HCT116 (cell line): ENCODE results near the gene OPRD1. TPM values are rescaled to one million over a fixed set of nuclear protein-coding genes. Genes with fewer than 3 reads are reported as not detected.
A peak's percentile ranks its signal among the peaks of the same experiment; 100 is the strongest.

Experiments
- ATAC-seq: fragments of 200-7000 bp; cut with Tn5 transposase; 2 replicates; pipeline ENCODE4 v1.9.1; 2020; ENCODE audit warnings: mild to moderate bottlenecking, moderate library complexity
- BruUV-seq: library from RNA; stranded (reverse); fragments of 400-500 nt; replicated peaks from 2 replicates; lab custom pipeline; 2021; lab: Mats Ljungman, UMichigan
- CTCF ChIA-PET: fragments of 300-600 bp; sonication (Branson Sonifier 250); formaldehyde crosslinking; loops from one replicate; lab custom pipeline; 2021; ENCODE audit warnings: antibody characterized with exemption; lab: Charles Lee
- POLR2A ChIA-PET: fragments of 300-600, 350-600 bp; sonication (Branson Sonifier 250); formaldehyde crosslinking; loops from one replicate; lab custom pipeline; 2021; ENCODE audit warnings: antibody characterized with exemption; lab: Charles Lee
- RAD21 ChIA-PET, 2 experiments: fragments of 300-600 bp; sonication (Branson Sonifier 250); formaldehyde crosslinking; loops; one replicate each; lab custom pipeline; 2023; ENCODE audit warnings: low total read pairs in 2 of 2; ENCODE audit not compliant: uncharacterized antibody in 2 of 2, unreplicated experiment in 2 of 2, low non-redundant PET in 1 of 2; lab: Charles Lee
- DNase-seq: peaks from one replicate; pipeline ENCODE4 v3.0.0-alpha.2; 2010; ENCODE audit warnings: low read depth, low spot score
- H2AFZ ChIP-seq: fragments of 200-600 bp; shearing (Covaris generic), sonication (generic); 2 replicates; pipeline ENCODE4 v1.6.1; 2017; ENCODE audit warnings: low read depth, mixed run types, mixed read lengths, antibody characterized with exemption, low read length; ENCODE audit not compliant: poor library complexity, severe bottlenecking
- H3K27ac ChIP-seq: 2 replicates; pipeline ENCODE4 v1.5.1; 2012; ENCODE audit warnings: low read depth, low read length
- H3K27me3 ChIP-seq: fragments of 200-600 bp; sonication (generic); 2 replicates; pipeline ENCODE4 v1.6.1; 2016; ENCODE audit warnings: mixed run types, low read length, mixed read lengths; ENCODE audit not compliant: insufficient read depth
- H3K36me3 ChIP-seq, 2 experiments: fragments of 200-500 bp in 1 of 2; fragments of 200-600 bp in 1 of 2; sonication (Bioruptor generic) in 1 of 2; sonication (generic) in 1 of 2; 2 replicates each; pipeline versions ENCODE4 v1.5.1 to v1.6.1; 2014 to 2016; ENCODE audit warnings: low read length in 2 of 2, inconsistent platforms in 1 of 2, mixed read lengths in 1 of 2, mixed run types in 1 of 2; ENCODE audit not compliant: insufficient read depth in 2 of 2, control insufficient read depth in 1 of 2
- H3K4me1 ChIP-seq, 2 experiments: fragments of 200-600 bp in 1 of 2; sonication (generic) in 1 of 2; 2 replicates each; pipeline versions ENCODE4 v1.5.1 to v1.6.1; 2012 to 2017; ENCODE audit warnings: low read length in 2 of 2, inconsistent platforms in 1 of 2, mild to moderate bottlenecking in 1 of 2, mixed read lengths in 1 of 2, mixed run types in 1 of 2, moderate library complexity in 1 of 2; ENCODE audit not compliant: insufficient read depth in 2 of 2, control insufficient read depth in 1 of 2
- H3K4me2 ChIP-seq: fragments of 200-600 bp; sonication (generic); 2 replicates; pipeline ENCODE4 v1.6.1; 2017; ENCODE audit warnings: mixed run types, low read length, mixed read lengths
- H3K4me3 ChIP-seq, 2 experiments: fragments of 200-600 bp in 1 of 2; sonication (generic) in 1 of 2; replicated peaks in 1 of 2; 2 replicates each; pipeline ENCODE4 v1.5.1; 2011 to 2016; ENCODE audit warnings: low read length in 2 of 2, control low read depth in 1 of 2, low read depth in 1 of 2, mild to moderate bottlenecking in 1 of 2, mixed read lengths in 1 of 2, mixed run types in 1 of 2
- H3K79me2 ChIP-seq: fragments of 200-600 bp; sonication (generic); 2 replicates; pipeline ENCODE4 v1.6.1; 2017; ENCODE audit warnings: mild to moderate bottlenecking, mixed run types, low read length, moderate library complexity, mixed read lengths; ENCODE audit not compliant: insufficient read depth
- H3K9ac ChIP-seq: fragments of 200-600 bp; sonication (generic); 2 replicates; pipeline ENCODE4 v1.6.1; 2016; ENCODE audit warnings: low read length, mixed read lengths
- H3K9me2 ChIP-seq: fragments of 200-600 bp; sonication (generic), shearing (Covaris generic); 2 replicates; pipeline ENCODE4 v1.6.1; 2017; ENCODE audit warnings: mixed run types, mild to moderate bottlenecking, moderate library complexity; ENCODE audit not compliant: insufficient read depth
- H3K9me3 ChIP-seq, 2 experiments: fragments of 200-500 bp in 1 of 2; fragments of 200-600 bp in 1 of 2; sonication (Bioruptor generic) in 1 of 2; sonication (generic) in 1 of 2; 2 replicates each; pipeline ENCODE4 v1.6.1; 2014 to 2017; ENCODE audit warnings: low read length in 2 of 2, mixed read lengths in 2 of 2, inconsistent platforms in 1 of 2, low read depth in 1 of 2, mild to moderate bottlenecking in 1 of 2, mixed run types in 1 of 2, moderate library complexity in 1 of 2; ENCODE audit not compliant: control insufficient read depth in 1 of 2, insufficient read depth in 1 of 2
- H4K20me1 ChIP-seq: fragments of 200-600 bp; sonication (generic), shearing (Covaris generic); 2 replicates; pipeline ENCODE4 v1.6.1; 2017; ENCODE audit warnings: mixed run types, mild to moderate bottlenecking, moderate library complexity; ENCODE audit not compliant: insufficient read depth
- CEBPB ChIP-seq: IDR thresholded peaks from 2 replicates; pipeline ENCODE4 v1.6.1; 2012; ENCODE audit warnings: low read depth
- EZH2phosphoT487 ChIP-seq: fragments of 200-600 bp; IDR thresholded peaks from 2 replicates; pipeline ENCODE4 v1.6.1; 2018; ENCODE audit warnings: antibody characterized with exemption, borderline replicate concordance
- POLR2A ChIP-seq: IDR thresholded peaks from 2 replicates; pipeline ENCODE4 v1.7.0; 2011; ENCODE audit warnings: borderline replicate concordance; ENCODE audit not compliant: insufficient read depth, insufficient read length; ENCODE audit errors: extremely low read depth
- RAD21 ChIP-seq: IDR thresholded peaks from 2 replicates; pipeline ENCODE4 v1.6.1; 2012; ENCODE audit warnings: low read depth, mild to moderate bottlenecking
- SP1 ChIP-seq: IDR thresholded peaks from 2 replicates; pipeline ENCODE4 v1.6.1; 2012; ENCODE audit warnings: low read depth
- ZFX ChIP-seq: fragments of 450-650 bp; IDR thresholded peaks from 2 replicates; pipeline ENCODE4 v1.6.1; 2017
- intact Hi-C: fragments of 100-400 bp; cut with micrococcal nuclease; formaldehyde crosslinking; loops from 2 replicates; pipeline ENCODE4 v1.10.0; 2022
- total RNA-seq: library from RNA; stranded (reverse); gene quantifications from one replicate; pipeline ENCODE4 v1.2.1, GENCODE V29; 2021; ENCODE audit not compliant: unreplicated experiment
- TF ChIP-seq, protein P1 (sequence below): IDR thresholded peaks from 2 replicates; pipeline ENCODE4 v1.6.1; 2012; ENCODE audit warnings: low read depth
- TF ChIP-seq, protein P2 (sequence below): IDR thresholded peaks from 2 replicates; pipeline ENCODE4 v1.6.1; 2012

OPRD1 gene
- total RNA-seq, 1 experiment from 2014 or later = not detected

DNA sequence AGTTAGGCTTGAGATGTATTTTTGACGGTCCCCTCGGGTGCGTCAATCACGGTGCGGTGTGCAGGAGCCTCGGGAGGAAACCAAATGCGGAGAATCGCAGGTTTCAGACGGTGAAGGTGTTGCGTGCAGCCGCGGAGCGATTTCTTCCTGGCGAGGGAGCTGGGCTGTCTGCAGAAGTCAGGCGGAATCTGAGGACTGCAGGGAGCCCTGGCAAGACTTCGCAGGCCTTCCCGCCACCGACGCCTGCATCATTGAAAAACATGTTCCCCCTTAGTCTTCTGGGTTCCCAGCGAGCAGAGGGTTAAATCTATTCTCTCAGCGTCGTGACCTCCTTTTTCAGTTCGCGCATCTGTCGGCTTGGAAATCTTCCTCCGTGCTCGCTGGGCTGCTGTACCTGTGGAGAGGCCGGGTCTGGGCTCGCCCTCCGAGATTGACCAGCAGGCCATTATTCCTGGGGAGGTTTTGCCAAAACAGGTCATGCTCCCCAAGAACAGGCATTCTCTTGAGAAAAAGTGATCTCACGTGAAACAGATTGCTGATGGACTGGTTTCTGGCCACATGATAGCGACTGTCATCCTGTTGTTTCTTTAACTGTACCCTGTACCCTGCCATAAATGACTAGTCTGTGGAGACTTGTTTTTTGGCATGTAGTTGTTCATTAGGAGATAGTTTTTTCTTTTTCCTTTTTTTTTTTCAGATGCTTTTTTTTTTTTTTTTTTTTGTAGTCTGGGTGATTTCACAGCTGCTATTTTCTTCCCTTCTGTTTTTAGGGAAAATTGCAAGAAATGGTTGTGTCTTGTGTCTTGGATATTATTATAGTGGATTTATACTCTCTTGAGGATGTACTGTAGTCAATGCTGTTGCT is 103.3 kb downstream of the OPRD1 start:
- TF ChIP-seq, protein P1, sequence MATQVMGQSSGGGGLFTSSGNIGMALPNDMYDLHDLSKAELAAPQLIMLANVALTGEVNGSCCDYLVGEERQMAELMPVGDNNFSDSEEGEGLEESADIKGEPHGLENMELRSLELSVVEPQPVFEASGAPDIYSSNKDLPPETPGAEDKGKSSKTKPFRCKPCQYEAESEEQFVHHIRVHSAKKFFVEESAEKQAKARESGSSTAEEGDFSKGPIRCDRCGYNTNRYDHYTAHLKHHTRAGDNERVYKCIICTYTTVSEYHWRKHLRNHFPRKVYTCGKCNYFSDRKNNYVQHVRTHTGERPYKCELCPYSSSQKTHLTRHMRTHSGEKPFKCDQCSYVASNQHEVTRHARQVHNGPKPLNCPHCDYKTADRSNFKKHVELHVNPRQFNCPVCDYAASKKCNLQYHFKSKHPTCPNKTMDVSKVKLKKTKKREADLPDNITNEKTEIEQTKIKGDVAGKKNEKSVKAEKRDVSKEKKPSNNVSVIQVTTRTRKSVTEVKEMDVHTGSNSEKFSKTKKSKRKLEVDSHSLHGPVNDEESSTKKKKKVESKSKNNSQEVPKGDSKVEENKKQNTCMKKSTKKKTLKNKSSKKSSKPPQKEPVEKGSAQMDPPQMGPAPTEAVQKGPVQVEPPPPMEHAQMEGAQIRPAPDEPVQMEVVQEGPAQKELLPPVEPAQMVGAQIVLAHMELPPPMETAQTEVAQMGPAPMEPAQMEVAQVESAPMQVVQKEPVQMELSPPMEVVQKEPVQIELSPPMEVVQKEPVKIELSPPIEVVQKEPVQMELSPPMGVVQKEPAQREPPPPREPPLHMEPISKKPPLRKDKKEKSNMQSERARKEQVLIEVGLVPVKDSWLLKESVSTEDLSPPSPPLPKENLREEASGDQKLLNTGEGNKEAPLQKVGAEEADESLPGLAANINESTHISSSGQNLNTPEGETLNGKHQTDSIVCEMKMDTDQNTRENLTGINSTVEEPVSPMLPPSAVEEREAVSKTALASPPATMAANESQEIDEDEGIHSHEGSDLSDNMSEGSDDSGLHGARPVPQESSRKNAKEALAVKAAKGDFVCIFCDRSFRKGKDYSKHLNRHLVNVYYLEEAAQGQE = no peak
- TF ChIP-seq ZFX = no peak
- no peak for TF ChIP-seq POLR2A
- TF ChIP-seq SP1 = no peak
- TF ChIP-seq, protein P2, sequence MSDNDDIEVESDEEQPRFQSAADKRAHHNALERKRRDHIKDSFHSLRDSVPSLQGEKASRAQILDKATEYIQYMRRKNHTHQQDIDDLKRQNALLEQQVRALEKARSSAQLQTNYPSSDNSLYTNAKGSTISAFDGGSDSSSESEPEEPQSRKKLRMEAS = peak; percentile 11
- no peak for TF ChIP-seq CEBPB
- no peak for TF ChIP-seq EZH2phosphoT487
- TF ChIP-seq RAD21 = no peak
- peak overlapping the region; percentile 38; the same call in 1 of the 2 replicates for H3K27ac ChIP-seq
- TSS peak; percentile 55 for BruUV-seq
- peak overlapping the region; percentile 86 for H3K4me2 ChIP-seq
- ChIA-PET POLR2A (interaction anchor here (0.6 to 0.7 kb wide), 2 partner anchors 23 to 412 kb away, joined by 3 to 4 read pairs; no protein-coding TSS in a partner anchor), RAD21 (no interaction called here), CTCF (no interaction called here)
- no peaks in the 10 kb centered on the region for H3K27me3 ChIP-seq
- H3K9me3 ChIP-seq = no peaks in the 10 kb centered on the region
- intact Hi-C loops = no loop called here
- H3K4me3 ChIP-seq = peak overlapping the region; percentile 38 to 60
- H3K79me2 ChIP-seq = peaks cover 23% of the 10 kb centered on the region
- ATAC-seq (peak; percentile 24), DNase-seq (no peak)
- H3K9me2 ChIP-seq = no peaks in the 10 kb centered on the region
- H4K20me1 ChIP-seq = no peaks in the 10 kb centered on the region
- no peaks in the 10 kb centered on the region for H3K36me3 ChIP-seq
- H3K4me1 ChIP-seq = peaks cover 13 to 21% of the 10 kb centered on the region in 2 experiments
- no peak overlapping the region for H2AFZ ChIP-seq
- H3K9ac ChIP-seq = peak overlapping the region; percentile 63
